NK-92 (cell line): Measurements from ENCODE around the gene RUVBL1.
"Not testable (repeated sequence)": the region's sequence is repeated elsewhere in the genome, so short reads cannot be mapped to it uniquely, and the experiment has no call there.

Experiments
- DNase-seq: peaks from one replicate; lab custom pipeline; 2025; ENCODE audit not compliant: unreplicated experiment; lab: John Stamatoyannopoulos, UW

RUVBL1 gene

GRCh38 chr3:128123538-128124368 is at the start of gene RUVBL1:
RUVBL1 (minus strand) TSS chr3:128123812; CDS start chr3:128123724, 88 bp downstream.
- peak; percentile 87 for DNase-seq

- DNase-seq, result no peak
Measured at GRCh38 chr3:128173200-128173599, 49.6 kb upstream of the RUVBL1 start.

DNA sequence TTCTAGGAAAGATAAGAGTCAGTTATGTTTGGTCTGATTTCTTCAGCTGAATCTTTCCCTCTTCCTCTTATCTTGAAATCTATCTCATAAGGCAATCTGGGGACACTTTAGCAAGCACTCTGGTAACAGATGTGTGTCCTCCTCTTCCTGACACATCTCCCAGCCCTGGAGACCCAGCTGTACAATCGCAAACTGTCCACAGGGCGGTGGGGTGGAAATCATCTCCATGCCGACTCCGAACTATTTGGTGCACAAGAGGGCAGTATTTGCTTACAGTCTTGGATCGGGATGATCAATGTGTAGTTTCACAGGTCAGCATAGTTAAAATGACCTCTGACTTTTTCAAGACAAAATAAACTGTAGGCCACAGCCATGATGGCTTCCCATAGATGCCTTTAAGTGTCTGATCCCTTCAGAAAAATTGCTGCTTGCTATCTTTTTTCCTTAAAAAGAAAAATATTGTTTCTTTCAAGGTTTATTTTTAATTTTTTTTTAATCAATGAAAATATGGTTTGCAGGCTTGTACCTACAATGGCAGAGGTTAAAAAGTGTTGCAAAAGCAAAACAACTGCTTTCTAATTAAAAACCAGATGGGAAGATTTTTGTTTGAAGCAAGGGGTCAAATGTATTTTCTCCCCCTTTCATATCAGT is 47.4 kb upstream of the RUVBL1 start:
- no peak for DNase-seq

DNA sequence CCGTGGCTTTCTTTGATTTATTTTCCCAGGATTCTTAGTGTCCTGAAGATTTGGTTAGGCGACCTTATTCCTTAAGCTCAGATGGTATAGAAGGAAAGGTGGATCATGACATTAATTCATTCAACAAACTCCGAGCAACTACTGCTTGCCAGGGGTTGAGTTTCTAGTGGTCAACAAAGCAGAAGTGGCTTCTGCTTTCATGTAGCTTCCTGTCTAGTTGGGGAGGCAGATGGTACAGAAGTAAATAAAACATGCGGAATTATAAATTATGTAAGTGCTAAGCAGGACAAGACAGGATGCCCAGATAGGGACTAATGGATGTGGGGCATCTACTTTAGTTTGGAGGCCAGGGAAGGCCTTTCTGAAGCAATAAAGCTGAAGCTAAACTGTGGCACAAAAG is 45.2 kb upstream of the RUVBL1 start:
- DNase-seq, result no peak

DNA sequence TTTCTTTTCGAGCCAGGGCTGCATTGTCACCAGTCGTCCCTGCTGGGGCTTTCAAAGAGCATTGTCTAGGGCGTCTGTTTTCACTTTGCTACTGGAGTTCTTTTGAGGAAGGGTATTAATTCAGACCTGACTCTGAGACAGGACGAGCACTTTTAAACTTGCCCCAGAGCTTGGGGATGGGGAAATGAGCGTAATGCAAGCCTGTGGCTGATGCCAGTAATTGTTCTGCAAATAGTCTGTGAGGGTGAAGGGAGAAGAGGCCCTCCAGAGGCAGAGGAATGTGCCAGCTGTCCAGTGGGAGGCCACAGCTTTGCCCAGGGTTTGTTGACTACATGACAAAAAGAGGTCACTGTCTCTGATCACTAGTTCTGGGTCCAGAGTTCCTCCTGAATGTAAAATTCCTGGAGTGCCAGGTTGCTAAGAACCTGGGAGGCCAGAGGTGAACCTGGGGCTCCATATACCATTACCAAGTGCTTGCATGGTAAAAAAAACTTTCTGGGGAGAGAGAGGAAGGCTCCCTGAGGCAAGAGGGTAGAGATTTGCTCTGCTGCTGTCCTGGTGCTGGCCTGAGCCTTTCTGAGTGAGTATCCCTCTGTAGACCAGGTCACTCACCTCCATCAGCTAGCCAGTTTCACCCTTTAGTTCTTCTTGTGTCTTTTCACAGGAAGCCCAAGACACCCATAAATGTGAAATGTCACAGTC is 44.5 kb upstream of the RUVBL1 start:
- DNase-seq, result no peak

DNA sequence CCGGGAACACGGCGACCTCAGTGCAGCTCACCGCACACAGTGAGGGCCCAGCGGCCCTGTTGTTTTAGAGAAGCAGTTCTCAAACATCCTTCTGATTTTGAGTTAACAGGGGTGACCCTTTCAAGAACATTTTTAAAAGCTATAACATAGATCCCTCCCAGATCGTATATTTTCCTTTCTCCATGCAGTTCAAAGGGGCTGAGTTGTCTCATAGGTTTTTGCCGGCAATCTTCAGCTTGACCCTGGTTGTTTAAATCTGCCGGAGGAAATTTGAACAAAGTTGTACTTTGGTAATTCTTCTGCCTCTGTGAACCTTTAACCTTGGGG is 44.0 kb upstream of the RUVBL1 start:
- DNase-seq, result no peak

- no peak for DNase-seq
Measured at GRCh38 chr3:128166971-128167453, 43.4 kb upstream of the RUVBL1 start.

- DNase-seq, result no peak
Measured at GRCh38 chr3:128163432-128163831, 39.8 kb upstream of the RUVBL1 start.

GRCh38 chr3:128160661-128161060 is 37.0 kb upstream of the RUVBL1 start:
- no peak for DNase-seq

DNA sequence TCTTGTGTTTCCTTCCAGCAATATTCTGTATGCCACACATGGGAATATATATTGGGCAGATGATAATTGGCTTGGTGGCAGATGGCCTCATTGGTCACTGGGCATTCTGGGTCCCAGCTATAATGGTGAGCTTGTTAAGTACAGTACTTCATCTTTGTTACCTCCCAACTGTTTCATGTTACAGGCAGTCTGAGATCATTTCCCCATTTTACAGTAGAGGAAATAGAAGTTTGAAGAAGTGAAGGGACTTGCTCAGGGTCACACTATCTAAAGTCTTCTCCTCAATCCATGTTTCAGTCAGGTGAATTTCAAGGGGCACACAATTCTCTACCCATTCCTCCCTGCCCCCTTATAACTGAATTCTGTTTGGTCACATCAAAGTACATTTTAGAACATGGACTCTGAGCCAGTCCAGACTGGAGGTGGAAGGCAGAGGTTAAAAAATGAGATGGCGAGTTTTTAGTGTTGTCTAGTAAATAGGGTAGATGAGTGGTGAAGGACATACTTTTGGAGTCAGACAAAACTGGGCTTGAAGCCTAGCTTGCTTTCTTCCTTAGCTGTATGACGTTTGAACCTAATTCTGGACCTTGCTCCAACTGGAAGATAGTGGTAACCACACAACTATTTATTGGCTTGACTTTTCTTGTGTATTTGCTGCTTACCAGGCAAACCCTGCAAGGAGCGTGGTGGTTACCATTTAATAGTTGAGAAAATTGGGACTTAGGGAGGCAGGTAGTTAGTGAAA is 32.2 kb upstream of the RUVBL1 start:
- DNase-seq, result no peak

GRCh38 chr3:128154354-128154753 is 30.7 kb upstream of the RUVBL1 start:
- DNase-seq, result not testable (repeated sequence)

DNA sequence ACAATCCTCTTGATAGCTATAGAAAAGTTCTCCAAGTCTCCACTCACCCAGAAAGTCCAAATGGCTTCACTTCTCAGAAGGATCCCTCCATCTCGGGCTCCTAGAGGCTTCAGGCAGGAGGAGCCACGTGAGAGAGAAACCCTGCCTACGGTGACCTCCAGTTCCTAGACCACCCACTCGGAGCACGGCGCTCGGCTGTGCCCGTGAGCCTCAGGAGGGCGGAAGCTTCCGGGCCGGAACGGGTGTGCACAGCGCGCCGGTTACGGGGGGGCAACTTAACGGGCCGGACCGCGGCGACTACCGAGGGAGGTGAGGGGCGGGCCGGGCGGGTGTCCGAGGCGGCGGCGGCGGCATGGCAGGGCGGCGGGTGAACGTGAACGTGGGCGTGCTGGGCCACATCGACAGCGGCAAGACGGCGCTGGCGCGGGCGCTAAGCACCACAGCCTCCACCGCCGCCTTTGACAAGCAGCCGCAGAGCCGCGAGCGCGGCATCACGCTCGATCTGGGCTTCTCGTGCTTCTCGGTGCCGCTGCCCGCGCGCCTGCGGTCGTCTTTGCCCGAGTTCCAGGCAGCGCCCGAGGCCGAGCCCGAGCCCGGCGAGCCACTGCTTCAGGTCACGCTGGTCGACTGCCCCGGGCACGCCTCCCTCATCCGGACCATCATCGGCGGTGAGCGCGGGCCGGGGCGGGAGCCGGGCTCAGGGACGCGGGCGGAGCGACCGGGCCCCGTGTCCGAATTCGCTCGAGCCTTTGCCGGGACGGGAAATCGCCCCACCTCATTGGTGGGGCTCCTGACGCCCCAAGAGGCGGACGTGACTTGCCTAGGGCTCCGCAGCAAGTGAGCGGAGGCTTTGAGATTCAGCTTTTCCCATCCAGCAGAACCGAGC is 29.8 kb upstream of the RUVBL1 start, which contains the start of gene EEFSEC:
EEFSEC (plus strand) TSS at position 326 of the 886 bp plus-strand sequence; CDS start at position 353, 27 bp downstream.
- DNase-seq, result no peak

DNA sequence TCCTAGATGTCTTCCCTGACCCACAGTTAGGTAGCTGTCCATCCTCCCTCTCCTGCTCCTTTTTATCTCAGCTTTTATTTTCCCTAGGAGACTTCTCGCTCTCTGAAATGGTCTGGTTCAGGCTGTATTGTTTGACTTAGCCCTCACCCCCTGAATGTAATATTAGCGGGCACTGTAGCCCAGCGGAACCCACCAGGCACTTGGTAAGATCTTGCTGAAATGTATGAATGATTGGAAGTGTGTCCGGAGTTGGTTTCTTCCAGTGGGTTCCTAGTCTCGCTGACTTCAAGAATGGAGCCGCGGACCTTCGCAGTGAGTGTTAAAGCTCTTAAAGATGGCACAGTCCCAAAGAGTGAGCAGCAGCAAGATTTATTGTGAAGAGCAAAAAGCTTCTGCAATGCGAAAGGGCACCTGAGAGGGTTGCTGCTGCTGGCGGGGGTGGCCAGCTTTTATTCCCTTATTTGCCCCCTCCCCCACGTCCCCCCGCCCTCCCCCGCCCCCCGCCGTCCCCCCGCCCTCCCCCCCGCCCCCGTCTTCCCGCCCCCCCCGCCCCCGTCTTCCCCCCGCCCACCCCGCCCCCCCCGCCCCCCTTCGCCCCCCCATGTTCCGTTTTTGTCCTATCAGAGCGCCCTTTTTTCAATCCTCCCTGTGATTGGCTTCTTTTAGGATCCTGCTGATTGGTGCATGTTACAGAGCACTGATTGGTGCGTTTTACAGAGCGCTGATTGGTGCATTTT is 29.0 kb upstream of the RUVBL1 start:
- no peak for DNase-seq

DNA sequence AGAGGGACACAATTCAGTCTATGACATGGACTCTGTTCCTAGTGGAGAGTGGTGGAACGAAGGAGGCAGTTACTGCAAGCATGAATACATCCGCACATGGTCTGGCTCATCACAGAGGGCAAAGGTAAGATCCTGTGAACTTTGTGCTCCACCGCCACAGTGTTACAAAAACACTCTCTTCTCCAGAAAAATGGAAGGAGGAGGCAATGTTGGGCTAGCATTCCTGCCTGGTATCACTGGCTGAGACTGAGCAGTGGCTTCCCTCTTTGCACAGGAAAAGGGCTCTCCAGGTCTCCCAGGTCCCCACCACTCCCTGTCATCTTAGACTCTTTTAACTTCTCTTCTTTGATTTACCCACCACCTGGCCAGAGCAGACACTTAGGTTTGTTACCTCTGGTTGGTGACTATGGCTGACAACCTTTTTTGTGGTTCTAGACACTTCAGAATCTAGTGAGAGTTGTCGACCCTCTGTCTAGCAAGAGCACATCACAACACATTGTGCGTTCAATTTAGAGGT is 28.2 kb upstream of the RUVBL1 start:
- no peak for DNase-seq

GRCh38 chr3:128149650-128150049 is 26.0 kb upstream of the RUVBL1 start:
- DNase-seq, result no peak

GRCh38 chr3:128146201-128146600 is 22.6 kb upstream of the RUVBL1 start:
- DNase-seq, result no peak

DNA sequence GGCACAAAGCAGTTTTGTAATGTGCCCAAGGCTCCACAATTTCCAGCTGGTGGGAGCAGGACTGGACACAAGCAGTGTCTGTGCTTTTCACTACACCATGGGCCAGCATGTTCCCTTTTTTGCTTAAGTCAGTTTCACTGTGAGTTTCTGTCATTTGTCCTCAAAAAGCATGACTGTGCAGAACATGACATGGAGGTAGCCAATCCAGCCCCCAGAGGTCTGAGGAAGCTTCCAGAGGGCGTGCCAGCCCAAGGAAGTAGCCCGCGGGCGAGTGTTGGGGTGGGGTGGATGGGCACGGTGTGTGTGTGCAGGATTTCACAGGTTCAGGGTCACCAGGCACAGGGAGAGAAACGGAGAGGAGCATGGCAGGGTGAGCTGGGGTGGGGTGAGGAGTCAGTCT is 21.7 kb upstream of the RUVBL1 start:
- no peak for DNase-seq

- DNase-seq, result no peak
Measured at GRCh38 chr3:128144512-128145187, 21.0 kb upstream of the RUVBL1 start.

GRCh38 chr3:128143496-128143895 is 19.9 kb upstream of the RUVBL1 start:
- no peak for DNase-seq
